ENCODE measurements around the gene HPSE2. TPM values are rescaled to one million over a fixed set of nuclear protein-coding genes. Genes with fewer than 3 reads are reported as not detected.

The HPSE2 gene
- total RNA-seq, 4 donors from 2014 or later, result 1.1 TPM; not detected in 3

DNA sequence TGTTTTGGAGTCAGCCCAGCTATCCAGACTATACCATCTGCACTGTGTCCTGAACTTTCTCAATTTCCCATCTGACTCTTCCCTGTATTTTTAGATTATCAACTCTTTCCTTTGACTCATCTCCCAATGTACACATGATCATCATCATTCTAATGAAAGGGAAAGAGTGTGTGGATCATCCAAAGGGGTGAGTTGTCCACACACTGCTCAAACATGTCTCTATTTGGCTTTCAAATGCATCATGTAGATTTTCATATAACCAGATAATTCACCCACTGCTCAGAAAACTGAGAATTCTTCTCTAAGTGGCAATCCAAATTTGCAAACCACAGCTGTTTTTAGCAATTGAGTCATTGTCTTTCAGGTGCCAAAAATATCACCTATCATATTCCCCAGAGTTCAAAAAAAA lies 598.7 kb downstream of the HPSE2 start:
- no peak for ATAC-seq
- in situ Hi-C loops (cut with MboI; ENCODE audit: low sequenced_read_pairs in 4 of 4), result no loop called here
- no peak for TF ChIP-seq POLR2A (IDR thresholded peaks at IDR 0.05)
- TF ChIP-seq, protein P1, sequence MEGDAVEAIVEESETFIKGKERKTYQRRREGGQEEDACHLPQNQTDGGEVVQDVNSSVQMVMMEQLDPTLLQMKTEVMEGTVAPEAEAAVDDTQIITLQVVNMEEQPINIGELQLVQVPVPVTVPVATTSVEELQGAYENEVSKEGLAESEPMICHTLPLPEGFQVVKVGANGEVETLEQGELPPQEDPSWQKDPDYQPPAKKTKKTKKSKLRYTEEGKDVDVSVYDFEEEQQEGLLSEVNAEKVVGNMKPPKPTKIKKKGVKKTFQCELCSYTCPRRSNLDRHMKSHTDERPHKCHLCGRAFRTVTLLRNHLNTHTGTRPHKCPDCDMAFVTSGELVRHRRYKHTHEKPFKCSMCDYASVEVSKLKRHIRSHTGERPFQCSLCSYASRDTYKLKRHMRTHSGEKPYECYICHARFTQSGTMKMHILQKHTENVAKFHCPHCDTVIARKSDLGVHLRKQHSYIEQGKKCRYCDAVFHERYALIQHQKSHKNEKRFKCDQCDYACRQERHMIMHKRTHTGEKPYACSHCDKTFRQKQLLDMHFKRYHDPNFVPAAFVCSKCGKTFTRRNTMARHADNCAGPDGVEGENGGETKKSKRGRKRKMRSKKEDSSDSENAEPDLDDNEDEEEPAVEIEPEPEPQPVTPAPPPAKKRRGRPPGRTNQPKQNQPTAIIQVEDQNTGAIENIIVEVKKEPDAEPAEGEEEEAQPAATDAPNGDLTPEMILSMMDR (IDR thresholded peaks at IDR 0.05 in 4 of 5, conservative IDR thresholded peaks at IDR 0.05 in 1 of 5), result no peak

DNA sequence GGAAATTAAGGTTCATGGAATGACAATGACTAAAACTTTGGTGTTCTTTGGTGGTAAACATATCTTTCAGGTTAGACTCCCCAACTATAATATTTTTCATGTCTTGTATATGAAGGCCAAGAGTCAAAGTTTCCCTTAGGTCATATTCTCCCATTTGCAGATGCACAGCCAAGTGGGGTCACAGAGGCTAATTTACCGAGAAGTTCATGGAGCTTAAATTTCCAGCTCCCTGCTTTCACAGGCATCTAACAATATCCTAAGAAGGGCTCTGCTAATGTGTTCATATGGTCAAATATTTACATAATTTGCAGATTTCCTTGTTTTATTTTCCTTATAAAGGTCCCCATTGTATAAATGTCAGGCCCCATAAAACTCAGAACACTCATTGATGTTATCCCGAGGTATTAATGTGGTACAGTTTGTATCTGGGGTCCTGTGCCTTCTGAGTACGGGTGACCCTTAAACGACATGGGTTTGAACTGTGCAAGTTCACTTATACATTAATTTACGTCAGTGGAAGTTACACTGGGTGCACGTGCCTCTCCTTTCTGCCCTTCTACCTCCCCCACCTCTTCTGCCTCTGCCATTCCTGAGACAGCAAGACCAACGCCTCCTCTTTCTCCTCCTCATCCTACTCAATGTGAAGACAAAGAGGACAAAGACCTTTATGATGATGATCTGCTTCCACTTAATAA lies 603.0 kb downstream of the HPSE2 start:
- Histone ChIP-seq H3K4me1 (no peaks in the 10 kb centered on the region), H3K4me3 (no peak overlapping the region), H3K27me3 (no peaks in the 10 kb centered on the region), H3K36me3 (no peaks in the 10 kb centered on the region), H3K27ac (no peak overlapping the region), H3K9me3 (no peaks in the 10 kb centered on the region)
- intact Hi-C loops (cut with DNase I; ENCODE audit: low total_unique reads), result no loop called here
- DNase-seq (no peak), ATAC-seq (no peak)
- in situ Hi-C loops (cut with MboI; ENCODE audit: low sequenced_read_pairs in 4 of 4), result no loop called here
- no peak for TF ChIP-seq POLR2A (IDR thresholded peaks at IDR 0.05)
- TF ChIP-seq, protein P1 (IDR thresholded peaks at IDR 0.05 in 4 of 5, conservative IDR thresholded peaks at IDR 0.05 in 1 of 5), result no peak

More for the DNA sequence above, 598.7 kb downstream of the HPSE2 start:
- H3K9me3 ChIP-seq, result no peaks in the 10 kb centered on the region
- no peak for DNase-seq
- H3K4me1 ChIP-seq, result peaks cover 9 to 10% of the 10 kb centered on the region in 2 donors
- intact Hi-C loops (cut with DNase I; ENCODE audit: low total_unique reads), result no loop called here
- H3K36me3 ChIP-seq, result no peaks in the 10 kb centered on the region
- no peak overlapping the region for H3K4me3 ChIP-seq
- H3K27me3 ChIP-seq, result no peaks in the 10 kb centered on the region
- H3K27ac ChIP-seq, result no peak overlapping the region

- in situ Hi-C loops (cut with MboI; ENCODE audit: low sequenced_read_pairs in 4 of 4) (no loop called here), intact Hi-C loops (cut with DNase I; ENCODE audit: low total_unique reads) (no loop called here)
- Histone ChIP-seq H3K9me3 (no peaks in the 10 kb centered on the region), H3K36me3 (no peaks in the 10 kb centered on the region), H3K27me3 (no peaks in the 10 kb centered on the region), H3K4me3 (no peak overlapping the region), H3K4me1 (no peaks in the 10 kb centered on the region), H3K27ac (no peak overlapping the region)
- ATAC-seq, result no peak
- TF ChIP-seq, protein P1 (IDR thresholded peaks at IDR 0.05 in 4 of 5, conservative IDR thresholded peaks at IDR 0.05 in 1 of 5), result no peak
- no peak for TF ChIP-seq POLR2A (IDR thresholded peaks at IDR 0.05)
- no peak for DNase-seq
These were observed 607.4 kb downstream of the HPSE2 start for GRCh38 chr10:98628206-98628605.

DNA sequence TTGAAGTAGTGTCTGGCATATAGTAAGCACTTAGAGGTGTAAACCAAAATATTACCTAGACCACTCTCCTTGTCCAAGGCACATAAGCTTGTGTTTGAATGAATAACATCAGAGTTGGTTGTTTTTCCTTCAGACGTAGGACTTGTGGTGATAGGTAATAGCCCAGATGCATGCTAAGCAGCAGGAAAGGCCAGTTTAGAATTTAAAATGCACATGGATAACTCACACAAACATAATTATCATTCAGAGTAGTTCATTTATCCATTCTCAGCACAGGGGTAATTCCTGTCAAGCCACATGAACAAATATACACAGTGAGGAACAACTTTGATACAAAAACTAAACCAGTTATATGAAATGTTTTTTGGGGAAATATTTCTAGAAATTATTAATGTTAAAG lies 607.9 kb downstream of the HPSE2 start:
- no peak for ATAC-seq
- in situ Hi-C loops (cut with MboI; ENCODE audit: low sequenced_read_pairs in 4 of 4), result no loop called here
- intact Hi-C loops (cut with DNase I; ENCODE audit: low total_unique reads), result no loop called here

More for the DNA sequence above, 607.9 kb downstream of the HPSE2 start:
- no peaks in the 10 kb centered on the region for H3K4me1 ChIP-seq
- DNase-seq, result no peak
- H3K27me3 ChIP-seq, result no peaks in the 10 kb centered on the region
- H3K27ac ChIP-seq, result no peak overlapping the region
- TF ChIP-seq, protein P1 (IDR thresholded peaks at IDR 0.05 in 4 of 5, conservative IDR thresholded peaks at IDR 0.05 in 1 of 5), result no peak
- TF ChIP-seq POLR2A (IDR thresholded peaks at IDR 0.05), result no peak
- H3K36me3 ChIP-seq, result no peaks in the 10 kb centered on the region
- no peaks in the 10 kb centered on the region for H3K9me3 ChIP-seq
- H3K4me3 ChIP-seq, result no peak overlapping the region

All from gastrocnemius medialis (tissue), 4 donors.